Fibroblast of the aortic adventitia (primary cell): ENCODE measurements around the gene KLC4. TPM values are rescaled to one million over a fixed set of nuclear protein-coding genes. Genes with fewer than 3 reads are reported as not detected.
A peak's percentile ranks its signal among the peaks of the same experiment; 100 is the strongest.

Experiments used
- DNase-seq: peaks from one replicate; pipeline ENCODE4 v3.0.0-alpha.2; 2010; ENCODE audit warnings: low read depth
- H3K4me3 ChIP-seq: 2 replicates; pipeline ENCODE4 v1.5.1; 2011; ENCODE audit warnings: low read depth, mild to moderate bottlenecking, control low read depth, low read length, moderate library complexity
- CTCF ChIP-seq: IDR thresholded peaks from 2 replicates; pipeline ENCODE4 v1.5.1; 2011; ENCODE audit warnings: mild to moderate bottlenecking, low read length, control low read depth, inconsistent platforms; ENCODE audit not compliant: insufficient read depth
- total RNA-seq: library from RNA; depleted of rRNA; stranded (reverse); fragments of >200 nt; gene quantifications from 2 replicates; pipeline ENCODE4 v1.2.3, GENCODE V29; 2012; ENCODE audit warnings: low replicate concordance

The KLC4 gene
- total RNA-seq, result 11.3 and 15.3 TPM in 2 replicates

- no peak for TF ChIP-seq CTCF
These were observed at the start of gene KLC4, which contains the start of gene MRPL2 for GRCh38 chr6:43059168-43060033. KLC4 (plus strand) TSS chr6:43059631; CDS start chr6:43061336, 1,705 bp downstream. MRPL2 (minus strand) TSS chr6:43059434; CDS start chr6:43059381, 53 bp downstream.

GRCh38 chr6:43011207-43011606 lies 48.2 kb upstream of the KLC4 start:
- H3K4me3 ChIP-seq, result no peak overlapping the region
- no peak for TF ChIP-seq CTCF
- DNase-seq, result no peak

More at GRCh38 chr6:43059168-43060033, at the start of gene KLC4, which contains the start of gene MRPL2:
- peak within 1 kb of the TSS; percentile 84 for H3K4me3 ChIP-seq
- peak; percentile 98 for DNase-seq

GRCh38 chr6:43012364-43012763 lies 47.1 kb upstream of the KLC4 start:
- DNase-seq, result no peak
- peak overlapping the region; percentile 81 for H3K4me3 ChIP-seq
- no peak for TF ChIP-seq CTCF

- no peak for TF ChIP-seq CTCF
- peak overlapping the region; percentile 81 for H3K4me3 ChIP-seq
- peak; percentile 34 for DNase-seq
These were observed 46.2 kb upstream of the KLC4 start for GRCh38 chr6:43013097-43013842.

- peak; percentile 100 for DNase-seq
- TF ChIP-seq CTCF, result no peak
- H3K4me3 ChIP-seq, result peak within 1 kb of the TSS; percentile 100
These were observed 45.5 kb upstream of the KLC4 start, which contains the start of the genes KLHDC3 and MEA1 for GRCh38 chr6:43013843-43014433. KLHDC3 (plus strand) TSS chr6:43014249; CDS start chr6:43017193, 2,944 bp downstream. MEA1 (minus strand) TSS chr6:43013946; CDS start chr6:43013813, 133 bp downstream.

- peak; percentile 65 for DNase-seq
- peak overlapping the region; percentile 100 for H3K4me3 ChIP-seq
- no peak for TF ChIP-seq CTCF
These were observed 45.0 kb upstream of the KLC4 start for GRCh38 chr6:43014434-43014909.
